HEK293 (cell line): ENCODE results near the gene IL31RA.

Experiments used
- FEZF1 ChIP-seq: fragments of 450-650 bp; formaldehyde crosslinking; IDR thresholded peaks from 2 replicates; pipeline ENCODE4 v1.5.1; 2016; ENCODE audit warnings: missing biosample characterization, missing genetic modification characterization
- SP2 ChIP-seq: fragments of 450-650 bp; formaldehyde crosslinking; IDR thresholded peaks from 2 replicates; pipeline ENCODE4 v1.5.1; 2016; ENCODE audit warnings: missing biosample characterization, missing genetic modification characterization
- SP3 ChIP-seq: fragments of 450-650 bp; formaldehyde crosslinking; IDR thresholded peaks from 2 replicates; pipeline ENCODE4 v1.5.1; 2016; ENCODE audit warnings: missing biosample characterization, missing genetic modification characterization
- ZIC2 ChIP-seq: fragments of 450-650 bp; formaldehyde crosslinking; IDR thresholded peaks from 2 replicates; pipeline ENCODE4 v1.5.1; 2016; ENCODE audit warnings: missing biosample characterization, missing genetic modification characterization
- ZNF777 ChIP-seq: fragments of 450-650 bp; formaldehyde crosslinking; IDR thresholded peaks from 2 replicates; pipeline ENCODE4 v1.5.1; 2017; ENCODE audit warnings: missing biosample characterization, missing genetic modification characterization, borderline replicate concordance
- TF ChIP-seq, protein P1 (sequence below): fragments of 450-650 bp; formaldehyde crosslinking; IDR thresholded peaks from 2 replicates; pipeline ENCODE4 v1.5.1; 2016; ENCODE audit warnings: missing biosample characterization, missing genetic modification characterization
- TF ChIP-seq, protein P2 (sequence below): fragments of 450-650 bp; formaldehyde crosslinking; IDR thresholded peaks from 2 replicates; pipeline ENCODE4 v1.5.1; 2016; ENCODE audit warnings: missing biosample characterization, missing genetic modification characterization

DNA sequence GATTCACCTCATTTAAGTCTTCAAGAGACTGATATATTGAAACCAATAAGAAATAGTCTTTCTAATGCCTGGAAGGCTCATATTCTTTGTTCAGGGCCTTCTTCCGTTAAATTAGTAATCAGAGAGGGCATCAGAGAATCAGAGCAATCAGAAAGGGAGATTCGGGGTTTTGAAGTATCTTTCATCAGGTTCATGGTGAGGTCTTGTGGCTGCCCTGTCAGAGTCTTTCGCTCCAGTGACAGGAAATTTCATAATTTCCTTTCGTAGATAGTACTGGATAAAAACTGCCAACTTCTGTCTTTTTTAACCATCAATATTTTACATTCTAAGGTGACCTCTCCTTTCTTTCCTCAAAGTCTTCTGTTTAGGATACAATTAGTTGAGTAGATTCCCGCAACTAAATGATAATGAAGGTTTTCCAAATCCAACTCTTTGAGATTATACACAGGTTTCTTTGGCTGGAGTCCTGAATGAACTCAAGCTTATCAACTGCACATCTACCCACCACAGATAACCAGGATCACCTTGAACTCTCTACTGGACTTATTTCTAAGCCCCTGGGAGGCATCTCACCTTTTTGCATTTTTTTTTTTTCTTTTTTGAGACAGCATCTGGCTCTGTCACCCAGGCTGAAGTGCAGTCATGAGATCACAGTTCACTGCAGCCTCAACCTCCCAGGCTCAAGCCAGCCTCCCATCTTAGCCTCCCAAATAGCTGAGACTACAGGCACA lies 5.5 kb downstream of the IL31RA start:
- TF ChIP-seq, protein P1, sequence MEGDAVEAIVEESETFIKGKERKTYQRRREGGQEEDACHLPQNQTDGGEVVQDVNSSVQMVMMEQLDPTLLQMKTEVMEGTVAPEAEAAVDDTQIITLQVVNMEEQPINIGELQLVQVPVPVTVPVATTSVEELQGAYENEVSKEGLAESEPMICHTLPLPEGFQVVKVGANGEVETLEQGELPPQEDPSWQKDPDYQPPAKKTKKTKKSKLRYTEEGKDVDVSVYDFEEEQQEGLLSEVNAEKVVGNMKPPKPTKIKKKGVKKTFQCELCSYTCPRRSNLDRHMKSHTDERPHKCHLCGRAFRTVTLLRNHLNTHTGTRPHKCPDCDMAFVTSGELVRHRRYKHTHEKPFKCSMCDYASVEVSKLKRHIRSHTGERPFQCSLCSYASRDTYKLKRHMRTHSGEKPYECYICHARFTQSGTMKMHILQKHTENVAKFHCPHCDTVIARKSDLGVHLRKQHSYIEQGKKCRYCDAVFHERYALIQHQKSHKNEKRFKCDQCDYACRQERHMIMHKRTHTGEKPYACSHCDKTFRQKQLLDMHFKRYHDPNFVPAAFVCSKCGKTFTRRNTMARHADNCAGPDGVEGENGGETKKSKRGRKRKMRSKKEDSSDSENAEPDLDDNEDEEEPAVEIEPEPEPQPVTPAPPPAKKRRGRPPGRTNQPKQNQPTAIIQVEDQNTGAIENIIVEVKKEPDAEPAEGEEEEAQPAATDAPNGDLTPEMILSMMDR (tag by site-specific recombination): no peak
- TF ChIP-seq ZIC2 (tag by site-specific recombination): no peak
- no peak for TF ChIP-seq SP3 (tag by site-specific recombination)
- TF ChIP-seq, protein P2, sequence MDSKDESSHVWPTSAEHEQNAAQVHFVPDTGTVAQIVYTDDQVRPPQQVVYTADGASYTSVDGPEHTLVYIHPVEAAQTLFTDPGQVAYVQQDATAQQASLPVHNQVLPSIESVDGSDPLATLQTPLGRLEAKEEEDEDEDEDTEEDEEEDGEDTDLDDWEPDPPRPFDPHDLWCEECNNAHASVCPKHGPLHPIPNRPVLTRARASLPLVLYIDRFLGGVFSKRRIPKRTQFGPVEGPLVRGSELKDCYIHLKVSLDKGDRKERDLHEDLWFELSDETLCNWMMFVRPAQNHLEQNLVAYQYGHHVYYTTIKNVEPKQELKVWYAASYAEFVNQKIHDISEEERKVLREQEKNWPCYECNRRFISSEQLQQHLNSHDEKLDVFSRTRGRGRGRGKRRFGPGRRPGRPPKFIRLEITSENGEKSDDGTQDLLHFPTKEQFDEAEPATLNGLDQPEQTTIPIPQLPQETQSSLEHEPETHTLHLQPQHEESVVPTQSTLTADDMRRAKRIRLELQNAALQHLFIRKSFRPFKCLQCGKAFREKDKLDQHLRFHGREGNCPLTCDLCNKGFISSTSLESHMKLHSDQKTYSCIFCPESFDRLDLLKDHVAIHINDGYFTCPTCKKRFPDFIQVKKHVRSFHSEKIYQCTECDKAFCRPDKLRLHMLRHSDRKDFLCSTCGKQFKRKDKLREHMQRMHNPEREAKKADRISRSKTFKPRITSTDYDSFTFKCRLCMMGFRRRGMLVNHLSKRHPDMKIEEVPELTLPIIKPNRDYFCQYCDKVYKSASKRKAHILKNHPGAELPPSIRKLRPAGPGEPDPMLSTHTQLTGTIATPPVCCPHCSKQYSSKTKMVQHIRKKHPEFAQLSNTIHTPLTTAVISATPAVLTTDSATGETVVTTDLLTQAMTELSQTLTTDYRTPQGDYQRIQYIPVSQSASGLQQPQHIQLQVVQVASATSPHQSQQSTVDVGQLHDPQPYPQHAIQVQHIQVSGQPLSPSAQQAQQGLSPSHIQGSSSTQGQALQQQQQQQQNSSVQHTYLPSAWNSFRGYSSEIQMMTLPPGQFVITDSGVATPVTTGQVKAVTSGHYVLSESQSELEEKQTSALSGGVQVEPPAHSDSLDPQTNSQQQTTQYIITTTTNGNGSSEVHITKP: no peak
- no peak for TF ChIP-seq ZNF777 (tag by site-specific recombination)
- TF ChIP-seq FEZF1 (tag by site-specific recombination): no peak
- no peak for TF ChIP-seq SP2 (tag by site-specific recombination)
